Stimulated activated CD4-positive, alpha-beta T cell treated with anti-CD3 and anti-CD28 coated beads, Interleukin-15, amount 100 ng/mL, for 1 hour (primary cell): ENCODE measurements around the gene RB1.

Experiments used
- DNase-seq, 2 donors: peaks; one replicate each; pipeline ENCODE4 v3.0.0-alpha.2; 2020; ENCODE audit warnings: low read depth in 1 of 2, low spot score in 1 of 2

The RB1 gene

DNA sequence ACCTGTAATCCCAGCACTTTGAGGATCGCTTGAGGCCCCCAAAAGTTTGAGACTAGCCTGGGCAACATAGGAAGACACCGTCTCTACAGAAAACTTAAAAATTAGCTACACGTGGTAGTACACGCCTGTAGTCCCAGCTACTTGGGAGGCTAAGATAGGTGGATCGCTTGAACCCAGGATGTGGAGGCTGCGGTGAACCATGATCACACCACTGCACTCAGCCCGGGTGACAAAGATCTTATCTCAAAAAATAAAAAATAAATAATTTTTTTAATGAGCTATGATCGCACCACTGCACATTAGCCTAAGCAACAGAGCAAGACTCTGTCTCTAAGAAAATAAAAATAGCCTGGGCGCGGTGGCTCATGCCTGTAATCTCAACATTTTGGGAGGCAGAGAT is 222.7 kb downstream of the RB1 start:
- DNase-seq, result no peak

DNA sequence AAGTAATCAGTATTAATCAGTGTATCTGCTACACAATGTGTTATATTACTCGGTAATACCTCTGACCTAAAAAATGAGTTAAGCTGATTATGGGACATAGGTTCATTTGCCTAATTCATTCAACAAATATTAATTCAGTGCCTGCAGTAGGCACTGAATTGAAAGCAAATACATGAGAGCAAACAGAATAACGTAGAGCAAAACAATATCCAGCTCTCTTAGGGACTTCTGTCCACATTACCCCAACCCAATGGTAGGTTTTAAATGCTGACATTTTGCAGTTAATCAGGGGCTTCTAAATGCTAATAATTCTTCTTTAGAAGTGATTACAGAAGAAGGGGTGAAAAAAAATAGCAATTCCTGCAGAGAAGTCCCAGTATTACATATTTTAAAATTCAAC is 224.4 kb downstream of the RB1 start:
- DNase-seq, result no peak

DNA sequence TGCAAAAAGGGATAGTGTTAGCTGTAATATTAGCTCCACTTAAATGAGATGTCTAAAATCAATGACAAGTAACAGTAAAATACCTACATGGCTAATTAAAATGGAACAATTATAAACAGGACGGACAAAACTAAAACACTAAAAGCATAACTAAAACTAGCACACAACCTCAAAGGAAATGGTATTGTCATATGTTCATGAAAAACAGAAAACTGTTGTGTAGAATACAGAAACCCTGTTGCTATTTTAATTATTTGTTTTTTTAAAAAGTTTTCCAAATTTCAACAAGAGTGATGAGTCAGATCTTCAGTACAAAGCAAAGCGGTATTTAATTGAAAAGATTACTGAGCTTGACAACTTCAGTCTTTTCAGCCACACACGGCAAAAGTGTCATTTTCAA is 225.2 kb downstream of the RB1 start:
- no peak for DNase-seq

DNA sequence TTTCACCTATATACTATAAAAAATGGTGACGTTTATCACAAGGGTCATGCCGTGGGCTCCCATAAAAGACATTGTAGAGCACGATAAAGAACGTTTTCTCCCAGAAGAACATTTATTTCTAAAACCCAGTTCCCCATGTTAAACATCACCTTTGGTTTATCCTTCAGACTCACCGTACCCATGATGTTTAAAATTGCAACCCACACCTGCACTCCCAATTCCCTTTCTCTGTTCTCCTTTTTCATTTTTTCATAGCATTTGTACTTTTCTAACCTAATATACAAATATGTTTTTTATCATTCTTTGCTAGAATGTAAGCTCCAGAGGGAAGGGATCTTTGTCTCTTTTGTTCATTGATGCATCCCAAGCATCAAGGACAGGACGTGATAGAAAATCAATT is 227.3 kb downstream of the RB1 start:
- no peak for DNase-seq
